Measurements from ENCODE around the gene LILRB3.
"Not testable (repeated sequence)": the region's sequence is repeated elsewhere in the genome, so short reads cannot be mapped to it uniquely, and the experiment has no call there.

Gene LILRB3

GRCh38 chr19:54242646-54243045 is 19.8 kb upstream of the LILRB3 start, which contains the start of gene LILRA6:
Gene LILRA6 (minus strand): TSS chr19:54242790.
- not testable (repeated sequence) for DNase-seq (ENCODE audit: low read depth in 1 of 2, low spot score in 1 of 2)

DNA sequence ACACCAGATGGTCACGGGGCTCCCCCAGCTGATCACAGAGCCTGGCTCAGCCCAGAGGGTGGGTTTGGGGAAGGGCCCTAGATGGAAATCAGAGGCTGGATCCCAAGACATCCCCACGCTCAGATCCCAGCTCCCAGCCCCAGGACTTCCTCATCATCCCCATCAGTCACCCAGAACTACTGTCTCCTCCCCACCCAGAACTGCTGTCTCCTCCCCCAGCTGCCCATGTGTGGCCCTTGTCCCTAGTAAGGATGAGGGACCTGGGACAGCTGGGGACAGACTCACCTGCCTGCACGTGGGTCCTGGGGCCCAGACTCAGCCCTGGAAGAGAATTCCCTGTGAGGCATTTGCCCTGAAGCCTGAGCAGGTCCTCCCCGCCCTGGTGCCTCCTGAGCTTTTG is 19.4 kb upstream of the LILRB3 start:
- not testable (repeated sequence) for DNase-seq (ENCODE audit: low read depth in 1 of 2, low spot score in 1 of 2)

GRCh38 chr19:54240372-54241336 is 17.8 kb upstream of the LILRB3 start:
- not testable (repeated sequence) for DNase-seq (ENCODE audit: low read depth in 1 of 2, low spot score in 1 of 2)

- DNase-seq (ENCODE audit: low read depth in 1 of 2, low spot score in 1 of 2), result not testable (repeated sequence)
Measured at GRCh38 chr19:54239491-54240371, 16.9 kb upstream of the LILRB3 start.

- no peak for DNase-seq (ENCODE audit: low read depth in 1 of 2, low spot score in 1 of 2)
Measured at GRCh38 chr19:54233941-54234340, 11.1 kb upstream of the LILRB3 start.

GRCh38 chr19:54231077-54231931 is 8.5 kb upstream of the LILRB3 start:
- DNase-seq (ENCODE audit: low read depth in 1 of 2, low spot score in 1 of 2), result peak; percentile 71 to 88

DNA sequence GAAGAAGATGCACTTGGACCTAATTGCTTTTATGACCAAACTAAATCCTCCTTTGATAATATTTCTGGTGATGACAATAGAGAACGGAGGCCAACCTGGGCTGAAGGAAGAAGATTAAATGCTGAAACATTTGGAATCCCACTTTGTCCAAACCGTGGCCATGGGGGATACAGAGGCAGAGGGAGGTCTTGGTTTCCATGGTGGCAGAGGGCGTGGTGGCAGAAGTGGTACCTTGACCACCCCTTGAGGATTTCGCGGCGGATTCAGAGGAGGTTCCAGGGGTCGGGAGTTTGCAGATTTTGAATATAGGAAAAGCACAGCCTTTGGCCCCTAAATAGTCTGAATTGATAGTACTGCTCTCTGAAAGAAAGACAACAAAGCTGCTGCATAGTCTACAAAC is 7.2 kb upstream of the LILRB3 start:
- no peak for DNase-seq (ENCODE audit: low read depth in 1 of 2, low spot score in 1 of 2)

- no peak for DNase-seq (ENCODE audit: low read depth in 1 of 2, low spot score in 1 of 2)
Measured at GRCh38 chr19:54229146-54229545, 6.3 kb upstream of the LILRB3 start.

DNA sequence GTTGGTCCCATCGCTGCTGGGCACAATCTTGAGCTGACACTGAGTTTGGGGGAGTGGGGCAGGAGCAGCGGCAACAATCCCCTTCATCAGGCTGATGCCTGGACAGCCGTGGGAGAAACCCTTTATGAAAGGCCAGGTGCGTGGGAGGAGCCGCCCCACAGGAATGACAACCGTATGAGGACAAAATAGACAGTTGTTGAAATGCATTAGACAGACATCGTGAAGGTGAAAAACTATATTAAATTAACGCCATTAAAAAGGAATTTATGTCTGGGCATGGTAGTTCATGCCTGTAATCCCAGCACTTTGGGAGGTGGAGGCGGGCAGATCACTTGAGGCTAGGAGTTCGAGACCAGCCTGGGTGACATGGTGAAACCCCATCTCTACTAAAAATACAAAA is 1.8 kb upstream of the LILRB3 start:
- not testable (repeated sequence) for DNase-seq (ENCODE audit: low read depth in 1 of 2, low spot score in 1 of 2)

DNA sequence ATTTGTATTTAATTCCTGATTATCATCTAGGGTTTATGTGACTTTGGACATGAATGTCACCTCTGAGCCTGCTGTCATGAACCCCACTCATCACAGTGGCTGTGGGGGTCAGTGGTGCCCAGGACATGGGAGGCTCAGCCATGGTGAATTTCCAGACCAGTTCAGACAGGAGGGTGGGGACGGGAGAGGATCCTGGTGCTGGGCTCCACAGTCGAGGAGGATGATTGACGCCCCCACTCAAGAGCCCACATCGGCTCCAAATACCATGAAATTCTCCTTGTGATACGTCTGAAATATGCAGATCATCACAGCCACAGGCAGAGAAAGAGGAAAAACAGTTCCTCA is 1.1 kb upstream of the LILRB3 start:
- DNase-seq (ENCODE audit: low read depth in 1 of 2, low spot score in 1 of 2), result not testable (repeated sequence)

DNA sequence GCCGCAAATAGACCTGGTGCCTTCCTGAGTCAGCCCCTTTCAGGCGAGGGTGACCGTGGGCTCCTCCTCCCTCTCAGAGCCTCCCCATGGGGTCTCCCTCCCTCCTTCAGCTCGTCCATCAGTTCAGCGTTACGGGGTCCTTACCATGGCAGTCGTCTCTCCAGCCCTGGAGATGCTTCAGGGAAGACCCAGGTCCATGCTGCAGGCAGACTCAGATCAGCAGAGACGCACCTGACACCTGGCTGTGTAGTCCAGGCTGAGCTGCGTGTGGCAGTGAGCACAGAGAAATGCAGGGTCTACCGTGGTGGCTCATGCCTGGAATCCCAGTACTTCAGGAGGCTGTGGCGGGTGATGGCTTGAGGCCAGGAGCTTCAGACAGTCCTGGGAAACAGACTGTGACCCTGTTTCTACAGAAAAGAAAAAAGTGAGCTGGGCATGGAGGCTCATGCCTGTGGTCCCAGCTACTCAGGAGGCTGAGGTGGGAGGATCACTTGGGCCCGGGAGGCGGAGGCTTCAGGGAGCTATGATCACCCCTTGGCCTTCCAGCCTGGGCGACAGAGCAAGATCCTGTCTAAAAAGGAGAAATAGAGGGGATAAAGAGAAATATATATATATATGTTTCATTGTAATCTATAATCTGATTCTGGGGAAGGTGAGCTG is 600 bp upstream of the LILRB3 start:
- DNase-seq (ENCODE audit: low read depth in 1 of 2, low spot score in 1 of 2), result not testable (repeated sequence)

GRCh38 chr19:54221947-54222346 is 860 bp downstream of the LILRB3 start:
- DNase-seq (ENCODE audit: low read depth in 1 of 2, low spot score in 1 of 2), result not testable (repeated sequence)

DNA sequence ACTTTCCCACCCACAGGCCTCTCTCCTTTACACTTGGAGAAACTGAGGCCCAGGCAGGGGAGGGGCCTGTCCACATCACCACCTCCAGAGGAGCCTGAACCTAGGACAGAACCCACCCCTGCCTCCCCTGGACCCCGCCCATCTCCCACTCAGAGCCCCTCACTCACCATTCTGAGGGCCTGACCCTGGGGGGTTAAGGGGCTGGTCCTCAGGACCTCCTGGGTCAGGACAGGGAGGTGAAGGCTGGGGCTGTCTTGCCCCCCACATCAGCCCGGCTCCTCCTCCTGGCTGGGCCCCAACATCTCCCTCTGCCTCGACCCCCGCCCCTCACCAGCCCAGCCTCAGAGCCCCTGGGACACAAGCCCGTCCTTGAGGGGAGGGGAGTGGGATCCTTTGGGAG is 3.1 kb downstream of the LILRB3 start:
- not testable (repeated sequence) for DNase-seq (ENCODE audit: low read depth in 1 of 2, low spot score in 1 of 2)

- DNase-seq (ENCODE audit: low read depth in 1 of 2, low spot score in 1 of 2), result no peak
Measured at GRCh38 chr19:54218960-54219661, 3.7 kb downstream of the LILRB3 start.

GRCh38 chr19:54218259-54218658 is 4.5 kb downstream of the LILRB3 start:
- DNase-seq (ENCODE audit: low read depth in 1 of 2, low spot score in 1 of 2), result no peak

DNA sequence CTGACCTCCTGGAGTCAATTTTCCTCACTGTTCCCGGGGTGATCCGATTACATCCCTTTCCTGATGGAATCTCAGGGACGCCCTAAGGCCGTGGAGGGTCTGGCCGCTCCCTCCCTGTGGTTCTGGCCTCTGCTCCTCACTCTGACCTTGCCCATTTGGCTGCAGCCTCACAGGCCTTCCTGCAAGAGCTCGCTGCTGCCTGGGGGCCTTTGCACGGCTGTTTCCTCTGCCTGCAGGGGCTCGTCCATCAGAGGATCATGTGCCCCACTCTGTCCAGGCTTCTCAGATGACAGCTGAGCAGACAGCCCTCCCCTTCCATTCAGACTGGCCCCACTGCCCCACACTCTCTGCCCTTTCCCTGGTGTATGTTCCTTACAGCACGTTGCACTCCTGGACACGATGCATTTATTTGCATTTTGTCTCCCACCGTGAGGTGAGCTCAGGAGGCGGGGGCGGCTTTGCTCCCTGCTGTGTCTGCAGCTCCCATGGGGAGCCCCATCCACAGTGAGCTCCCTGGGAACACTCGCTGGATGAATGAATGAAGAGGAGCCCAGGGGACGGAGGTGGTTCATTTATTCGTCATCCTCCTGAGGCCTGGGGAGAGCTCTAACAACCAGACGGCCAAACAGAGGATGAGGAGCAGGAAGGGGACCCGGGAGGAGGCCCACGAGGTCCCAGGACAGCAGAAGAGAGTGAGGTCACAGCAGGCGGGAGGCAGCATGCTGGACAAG is 5.1 kb downstream of the LILRB3 start:
- not testable (repeated sequence) for DNase-seq (ENCODE audit: low read depth in 1 of 2, low spot score in 1 of 2)

DNA sequence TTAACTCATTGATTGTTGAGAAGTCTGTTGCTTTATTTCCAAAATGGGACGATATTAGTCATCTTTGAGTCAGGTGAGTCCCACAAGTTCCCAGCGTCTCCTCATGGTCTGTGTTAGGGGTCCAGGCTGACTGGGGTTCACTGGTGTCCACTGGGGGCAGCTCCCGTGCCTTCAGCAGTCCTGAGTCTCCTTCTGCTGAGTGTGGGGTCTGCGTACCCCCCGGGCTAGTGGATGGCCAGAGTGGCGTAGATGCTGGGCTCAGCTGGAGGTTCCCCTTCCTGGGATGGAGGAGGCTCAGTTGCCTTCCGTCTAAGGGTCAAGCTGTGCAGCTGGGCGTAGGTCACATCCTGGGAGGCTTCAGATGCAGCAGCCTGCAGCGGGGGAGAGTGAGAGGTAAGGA is 5.9 kb downstream of the LILRB3 start:
- no peak for DNase-seq (ENCODE audit: low read depth in 1 of 2, low spot score in 1 of 2)

GRCh38 chr19:54214734-54215133 is 8.1 kb downstream of the LILRB3 start:
- not testable (repeated sequence) for DNase-seq (ENCODE audit: low read depth in 1 of 2, low spot score in 1 of 2)

DNA sequence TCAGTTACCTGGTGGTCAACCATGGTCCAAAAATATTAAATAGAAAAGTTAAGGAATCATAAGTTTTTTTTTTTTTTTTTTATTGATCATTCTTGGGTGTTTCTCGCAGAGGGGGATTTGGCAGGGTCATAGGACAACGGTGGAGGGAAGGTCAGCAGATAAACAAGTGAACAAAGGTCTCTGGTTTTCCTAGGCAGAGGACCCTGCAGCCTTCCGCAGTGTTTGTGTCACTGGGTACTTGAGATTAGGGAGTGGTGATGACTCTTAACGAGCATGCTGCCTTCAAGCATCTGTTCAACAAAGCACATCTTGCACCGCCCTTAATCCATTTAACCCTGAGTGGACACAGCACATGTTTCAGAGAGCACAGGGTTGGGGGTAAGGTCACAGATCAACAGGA is 8.6 kb downstream of the LILRB3 start:
- not testable (repeated sequence) for DNase-seq (ENCODE audit: low read depth in 1 of 2, low spot score in 1 of 2)

Data from activated T-helper 1 cell treated with anti-CD3 and anti-CD28 coated beads, Interleukin-2, amount 50 U/mL, for 16 hours (primary cell).